HG02763 (cell line): ENCODE measurements around the gene SFMBT1.

Experiments
- ATAC-seq: cut with Tn5 transposase; IDR thresholded peaks from one replicate; pipeline ENCODE4 v1.9.1; 2021; ENCODE audit warnings: mild to moderate bottlenecking, moderate library complexity; ENCODE audit not compliant: unreplicated experiment

Gene SFMBT1

DNA sequence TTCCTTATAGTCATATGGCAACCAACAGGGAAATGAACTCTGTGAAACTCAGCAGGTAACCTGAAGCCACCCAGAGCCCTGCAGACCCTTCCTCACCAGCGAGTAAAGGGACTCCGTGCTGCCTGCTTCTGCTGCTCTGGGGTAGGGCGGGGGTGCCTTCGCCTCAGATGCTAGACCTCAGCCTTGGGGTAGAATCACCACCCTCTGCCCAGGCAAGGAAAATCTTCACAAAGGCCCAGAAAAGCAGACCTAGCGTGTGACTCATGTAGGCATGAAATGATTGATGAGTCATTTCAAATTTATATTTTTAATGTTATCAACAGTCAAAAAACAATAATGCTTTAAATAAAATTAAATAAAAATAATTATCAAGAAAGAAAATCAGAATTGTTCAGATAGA lies 155.1 kb downstream of the SFMBT1 start:
- no peak for ATAC-seq

DNA sequence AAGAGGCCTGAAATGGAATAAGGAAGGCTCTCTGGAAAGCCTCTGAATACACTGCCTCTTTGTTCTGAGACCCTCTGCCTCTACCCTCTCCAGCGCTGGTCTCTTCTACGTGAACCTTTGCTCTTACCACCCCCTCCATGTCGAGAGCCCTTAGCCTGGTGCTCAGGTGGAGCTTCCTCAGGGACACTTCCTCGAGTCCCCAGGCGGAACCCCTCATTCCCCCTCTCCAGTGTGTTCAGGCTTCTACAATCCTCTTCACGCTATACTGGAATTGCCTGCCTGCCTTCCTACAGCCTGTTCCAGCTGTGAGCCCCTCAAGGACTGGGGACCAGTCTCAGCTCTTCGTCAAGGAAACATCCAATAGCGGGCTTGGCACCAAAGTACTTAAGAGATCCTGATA lies 156.0 kb downstream of the SFMBT1 start:
- ATAC-seq: no peak

DNA sequence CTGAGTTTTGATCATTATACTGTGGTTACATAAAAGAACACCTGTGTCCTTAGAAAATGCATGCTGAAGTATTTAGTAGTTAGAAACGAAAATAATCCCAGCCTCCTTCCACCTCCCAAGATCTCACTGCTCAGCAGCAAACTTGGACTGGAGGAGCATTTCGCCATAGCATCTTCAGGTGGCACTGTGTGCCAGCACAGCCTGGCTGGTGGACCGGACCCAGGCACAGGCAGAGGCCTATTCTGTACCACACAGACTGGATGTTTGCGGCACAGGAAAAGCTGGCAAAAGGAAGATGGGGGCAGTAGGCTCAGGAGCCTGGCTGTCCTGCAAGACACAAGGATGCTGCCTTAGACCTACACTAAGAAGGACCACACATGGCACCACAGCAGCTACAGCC lies 158.7 kb downstream of the SFMBT1 start:
- no peak for ATAC-seq

- no peak for ATAC-seq
Measured at GRCh38 chr3:52886049-52886730, 159.7 kb downstream of the SFMBT1 start.

DNA sequence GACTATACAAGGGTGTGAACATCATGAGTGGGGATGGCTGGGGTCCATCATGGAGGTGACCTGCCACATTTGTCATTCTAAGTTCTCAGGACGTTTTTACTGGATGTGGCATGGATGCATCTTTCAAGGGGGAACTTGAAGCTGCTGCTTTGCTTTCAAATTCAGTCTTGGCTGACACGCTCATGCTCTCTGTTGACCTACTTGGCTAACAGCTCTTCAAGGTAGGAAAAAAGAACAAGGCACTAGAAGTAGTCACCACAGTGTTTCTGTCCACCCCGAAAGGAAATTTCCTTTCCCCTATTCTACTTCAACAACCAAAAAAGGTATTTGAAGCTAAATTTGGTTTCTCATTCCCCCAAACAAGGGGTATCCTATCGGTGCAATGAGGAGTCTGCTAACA lies 163.5 kb downstream of the SFMBT1 start:
- ATAC-seq: no peak

DNA sequence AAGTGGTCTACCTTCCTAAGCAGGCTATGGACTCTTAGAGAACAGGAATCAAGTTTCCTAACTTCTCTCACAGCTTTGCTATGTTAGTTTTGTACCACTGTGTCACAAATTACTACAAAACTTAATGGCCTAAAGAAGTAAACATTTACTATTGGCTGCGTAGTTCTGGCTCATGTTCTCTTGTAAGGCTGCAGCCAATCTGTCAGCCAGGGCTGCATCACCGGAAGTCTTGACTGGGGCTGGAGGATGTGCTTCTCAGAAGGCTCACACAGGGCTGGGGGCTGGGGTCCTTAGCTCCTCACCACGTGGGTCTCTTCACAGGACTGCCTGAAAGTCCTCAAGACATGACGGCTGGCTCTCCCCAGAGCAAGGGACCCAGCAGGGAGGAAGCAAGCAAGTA lies 164.0 kb downstream of the SFMBT1 start:
- no peak for ATAC-seq

- ATAC-seq: peak; percentile 47
Measured at GRCh38 chr3:52880474-52880873, 165.4 kb downstream of the SFMBT1 start.

GRCh38 chr3:52880047-52880446 lies 165.8 kb downstream of the SFMBT1 start:
- ATAC-seq: no peak

DNA sequence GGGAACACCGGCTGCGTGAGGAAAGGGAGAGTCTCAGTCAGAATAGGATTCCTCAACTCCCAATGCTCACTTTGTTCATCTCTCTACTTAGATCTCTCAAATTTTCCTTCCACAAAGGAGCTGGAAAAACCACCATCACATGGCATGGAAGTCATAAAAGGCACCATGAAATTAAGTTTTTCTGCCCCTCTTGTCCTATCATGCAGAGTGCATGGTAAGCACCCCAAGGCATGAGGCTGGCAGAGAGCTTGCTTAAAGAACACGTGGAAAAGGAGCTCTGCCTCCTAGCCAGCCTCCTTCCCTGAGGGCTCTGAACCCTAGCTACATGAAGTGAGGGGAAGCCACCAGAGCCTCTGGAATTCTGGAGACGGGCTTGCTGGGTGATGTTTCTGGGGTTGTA lies 166.3 kb downstream of the SFMBT1 start:
- ATAC-seq: no peak

- ATAC-seq: no peak
Measured at GRCh38 chr3:52879090-52879489, 166.8 kb downstream of the SFMBT1 start.

GRCh38 chr3:52877085-52877484 lies 168.8 kb downstream of the SFMBT1 start:
- ATAC-seq: no peak

DNA sequence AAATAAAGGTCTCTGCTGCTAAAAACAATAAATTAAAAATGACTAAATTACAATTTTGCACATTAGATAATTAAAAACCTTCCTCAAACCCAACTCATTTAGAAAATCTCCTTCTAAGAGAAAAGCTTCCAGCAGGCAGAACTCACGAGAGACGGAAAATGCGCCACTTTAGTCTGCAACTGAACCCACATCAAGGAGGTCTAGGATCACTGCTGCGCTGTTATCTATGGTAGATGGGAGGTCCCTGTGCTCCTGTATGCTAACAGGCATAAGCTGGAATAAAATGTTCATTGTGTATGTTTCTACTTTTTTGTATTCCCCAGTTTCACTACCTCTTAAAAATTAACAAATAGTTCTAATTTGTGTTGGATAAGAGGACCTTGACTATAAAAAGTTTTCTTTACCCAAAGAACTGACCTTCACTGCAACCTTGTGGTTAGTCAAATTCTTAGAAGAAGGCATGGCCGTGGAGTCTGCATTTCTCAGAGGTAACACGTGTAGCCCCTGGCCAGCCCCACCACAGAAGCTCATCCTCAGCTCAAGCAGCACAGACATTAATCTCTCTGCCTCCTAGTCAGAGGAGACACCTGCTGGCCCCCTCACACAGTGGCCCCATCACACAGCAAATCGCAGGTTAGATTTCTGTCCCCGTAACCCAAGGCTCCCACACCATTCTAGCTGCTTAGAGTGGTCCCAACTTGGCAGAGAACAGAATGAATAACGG lies 170.8 kb downstream of the SFMBT1 start:
- ATAC-seq: no peak

DNA sequence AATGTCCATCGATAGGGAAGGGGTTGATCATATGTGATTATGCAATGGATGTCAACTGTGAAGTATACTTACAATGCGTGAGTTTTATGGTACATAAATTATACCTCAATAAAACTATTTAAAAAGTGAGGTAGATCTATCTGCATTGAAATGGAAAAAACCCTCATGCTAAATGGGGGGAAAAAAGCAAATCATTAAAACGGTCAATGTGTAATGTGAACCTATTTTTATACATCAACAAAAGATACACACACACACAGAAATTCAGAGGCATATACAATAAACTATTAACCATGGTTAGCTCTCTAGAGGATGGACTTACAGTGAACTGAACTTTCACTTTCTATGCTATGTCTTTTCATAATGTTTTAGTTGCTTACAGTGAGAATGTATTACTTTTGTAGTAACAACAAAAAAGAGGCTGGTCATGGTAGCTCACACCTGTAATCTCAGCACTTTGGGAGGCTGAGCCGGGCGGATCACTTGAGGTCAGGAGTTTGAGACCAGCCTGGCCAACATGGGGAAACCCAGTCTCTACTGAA lies 171.6 kb downstream of the SFMBT1 start:
- no peak for ATAC-seq

DNA sequence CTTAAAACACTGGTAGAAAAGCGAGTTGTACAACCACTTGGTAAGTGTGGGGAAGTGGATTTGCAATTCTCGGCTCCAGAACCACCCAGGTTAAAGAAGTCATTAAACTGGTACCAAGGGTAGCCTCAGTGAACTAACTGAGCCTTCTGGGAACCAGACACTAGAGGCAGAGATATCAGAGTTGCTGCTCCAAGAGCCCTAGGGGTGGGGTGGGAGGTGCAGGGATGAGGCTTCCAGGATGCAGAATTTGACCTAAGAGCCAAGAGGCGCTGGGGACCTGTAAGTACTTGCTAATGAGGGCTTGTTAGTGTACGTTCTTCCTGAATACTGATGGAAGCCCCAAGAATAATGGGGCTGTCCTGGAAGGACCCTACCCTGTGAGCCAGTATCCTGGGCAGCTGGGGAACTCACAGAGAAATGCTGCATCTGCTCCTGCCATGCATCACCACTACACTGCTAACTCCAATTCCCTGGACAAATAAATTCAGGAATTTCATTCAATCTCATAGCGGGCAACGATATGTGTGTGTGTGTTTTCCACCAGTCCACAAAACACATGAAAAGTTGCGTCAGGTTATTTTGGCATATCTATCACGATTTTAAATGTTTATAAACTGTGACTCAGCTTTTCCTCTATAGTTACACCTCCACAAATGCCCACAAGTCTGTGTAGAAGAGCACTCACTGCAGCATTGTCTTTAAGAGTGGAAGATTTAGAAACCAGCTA lies 172.3 kb downstream of the SFMBT1 start:
- ATAC-seq: no peak

GRCh38 chr3:52872245-52872644 lies 173.6 kb downstream of the SFMBT1 start:
- no peak for ATAC-seq

GRCh38 chr3:52871761-52872160 lies 174.1 kb downstream of the SFMBT1 start:
- ATAC-seq: no peak

DNA sequence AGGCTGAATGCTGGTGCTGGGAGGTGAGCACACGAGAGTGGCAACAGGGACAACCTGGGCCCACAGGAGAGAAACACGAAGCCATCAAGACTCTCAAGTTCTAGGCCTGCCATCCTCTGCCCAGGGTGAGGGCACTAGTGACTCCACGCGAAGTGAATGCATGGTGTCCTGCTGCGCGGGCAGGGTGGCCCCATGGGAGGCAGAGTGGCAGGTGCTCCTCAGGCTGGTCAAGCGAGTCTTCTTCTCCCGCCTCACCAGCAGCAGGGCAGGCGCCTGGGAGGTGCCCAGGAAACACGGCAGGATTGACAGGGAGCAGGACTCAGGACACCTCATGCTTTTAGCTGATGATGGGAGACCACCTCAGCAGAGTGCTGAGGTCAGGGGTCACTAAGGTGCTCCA lies 175.4 kb downstream of the SFMBT1 start:
- ATAC-seq: no peak

DNA sequence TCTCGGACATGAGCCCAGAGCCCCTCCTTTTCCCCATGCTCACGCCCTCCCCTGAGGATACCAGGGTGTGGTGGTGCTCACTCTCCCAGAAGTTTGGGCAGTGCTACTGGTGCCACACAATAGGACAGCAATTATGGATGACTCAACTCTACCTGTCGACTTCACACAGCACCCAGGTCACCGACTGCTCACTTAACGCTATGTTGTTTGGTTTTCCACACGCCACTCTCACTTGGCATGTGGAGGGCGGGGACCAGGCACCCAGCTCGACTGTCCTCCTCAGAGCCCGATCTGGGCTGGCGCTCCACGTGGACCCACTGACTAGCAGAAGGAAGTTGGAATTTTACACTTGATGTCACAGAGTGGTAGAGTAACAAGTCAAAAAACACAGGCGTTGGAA lies 179.4 kb downstream of the SFMBT1 start:
- no peak for ATAC-seq

DNA sequence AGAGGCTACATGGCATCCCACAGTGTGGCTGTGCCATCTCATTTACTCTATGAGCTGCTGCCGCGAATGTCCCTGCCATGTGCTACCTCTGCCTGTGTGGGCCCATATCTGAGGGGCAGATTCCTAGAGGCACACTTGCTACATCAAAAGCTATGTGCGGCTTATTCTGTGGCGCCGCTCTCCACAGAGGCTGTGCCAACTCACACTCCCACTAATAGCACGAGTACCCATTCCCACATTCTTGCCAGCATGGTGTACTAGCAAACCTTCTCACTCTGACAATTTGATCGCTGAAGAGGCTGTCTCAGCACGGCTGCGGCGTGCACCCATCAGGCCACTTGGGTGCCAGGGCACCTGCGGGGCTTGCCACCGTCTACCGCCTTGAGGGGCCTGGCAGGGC lies 179.9 kb downstream of the SFMBT1 start:
- ATAC-seq: no peak

- ATAC-seq: no peak
Measured at GRCh38 chr3:52860424-52860768, 185.5 kb downstream of the SFMBT1 start.

DNA sequence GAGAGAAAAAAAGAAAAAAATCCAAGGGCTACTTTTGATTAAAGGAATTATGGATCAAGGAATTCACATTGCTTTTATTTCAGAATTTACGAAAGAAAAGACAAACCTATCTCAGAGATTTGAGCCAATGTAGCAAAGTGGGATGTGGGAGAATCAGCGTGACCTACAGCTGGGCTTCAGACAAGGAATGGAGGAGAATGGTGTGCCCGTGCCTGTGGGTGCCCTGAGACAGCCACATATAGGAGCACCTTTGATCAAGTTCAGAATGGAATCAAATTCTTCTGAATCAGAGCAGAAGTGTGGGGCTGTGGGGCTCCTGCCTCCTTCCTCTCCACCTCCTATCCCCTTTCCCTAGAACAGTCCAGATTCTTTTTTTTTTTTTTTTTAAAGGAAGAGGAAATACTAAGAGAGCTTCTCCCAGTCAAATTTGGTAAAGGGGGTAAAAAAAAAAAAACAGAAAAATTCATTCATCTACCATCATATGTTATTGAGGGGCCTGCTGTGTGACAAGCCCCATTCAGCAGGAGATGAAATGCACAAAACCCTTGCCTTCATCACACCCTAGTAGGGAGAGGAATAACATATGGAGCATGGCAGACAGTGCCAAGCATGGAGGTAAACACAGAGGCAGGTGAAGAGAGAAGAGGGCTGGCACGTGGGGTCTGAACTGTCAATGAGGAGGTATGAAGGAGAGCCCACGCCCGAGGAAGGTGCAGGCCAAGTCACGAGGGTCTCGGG lies 186.0 kb downstream of the SFMBT1 start:
- no peak for ATAC-seq
